Ishikawa (cell line): ENCODE measurements around the gene MEDAG.

Experiments
- CEBPB ChIP-seq: IDR thresholded peaks from 2 replicates; pipeline ENCODE4 v1.6.1; 2012
- CREB1 ChIP-seq: IDR thresholded peaks from 2 replicates; pipeline ENCODE4 v1.6.1; 2012; ENCODE audit warnings: low read depth
- EGR1 ChIP-seq: IDR thresholded peaks from 2 replicates; pipeline ENCODE4 v1.6.1; 2012
- FOXM1 ChIP-seq: IDR thresholded peaks from 2 replicates; pipeline ENCODE4 v1.6.1; 2012; ENCODE audit warnings: low read depth, borderline replicate concordance
- MAX ChIP-seq: IDR thresholded peaks from 2 replicates; pipeline ENCODE4 v1.6.1; 2012
- NFIC ChIP-seq: IDR thresholded peaks from 2 replicates; pipeline ENCODE4 v1.6.1; 2012
- RAD21 ChIP-seq: IDR thresholded peaks from 2 replicates; pipeline ENCODE4 v1.6.1; 2012; ENCODE audit warnings: low read depth
- REST ChIP-seq: IDR thresholded peaks from 2 replicates; pipeline ENCODE4 v1.6.1; 2012; ENCODE audit warnings: low read depth, mild to moderate bottlenecking
- TAF1 ChIP-seq: IDR thresholded peaks from 2 replicates; pipeline ENCODE4 v1.6.1; 2012; ENCODE audit warnings: low read depth, mild to moderate bottlenecking
- YY1 ChIP-seq: IDR thresholded peaks from 2 replicates; pipeline ENCODE4 v1.6.1; 2012; ENCODE audit warnings: low read depth

GRCh38 chr13:30861163-30861562 is 44.9 kb upstream of the MEDAG start:
- TF ChIP-seq NFIC: no peak
- TF ChIP-seq TAF1: no peak
- no peak for TF ChIP-seq REST
- no peak for TF ChIP-seq FOXM1
- no peak for TF ChIP-seq CREB1
- no peak for TF ChIP-seq EGR1
- no peak for TF ChIP-seq YY1
- TF ChIP-seq CEBPB: no peak
- no peak for TF ChIP-seq MAX
- no peak for TF ChIP-seq RAD21
